CD4-positive, alpha-beta T cell treated with Interleukin-15 for 4 hours (primary cell): ENCODE results near the gene B9D2.

ENCODE experiments used
- DNase-seq: peaks from one replicate; pipeline ENCODE4 v3.0.0-alpha.2; 2020; ENCODE audit warnings: low spot score

Gene B9D2

DNA sequence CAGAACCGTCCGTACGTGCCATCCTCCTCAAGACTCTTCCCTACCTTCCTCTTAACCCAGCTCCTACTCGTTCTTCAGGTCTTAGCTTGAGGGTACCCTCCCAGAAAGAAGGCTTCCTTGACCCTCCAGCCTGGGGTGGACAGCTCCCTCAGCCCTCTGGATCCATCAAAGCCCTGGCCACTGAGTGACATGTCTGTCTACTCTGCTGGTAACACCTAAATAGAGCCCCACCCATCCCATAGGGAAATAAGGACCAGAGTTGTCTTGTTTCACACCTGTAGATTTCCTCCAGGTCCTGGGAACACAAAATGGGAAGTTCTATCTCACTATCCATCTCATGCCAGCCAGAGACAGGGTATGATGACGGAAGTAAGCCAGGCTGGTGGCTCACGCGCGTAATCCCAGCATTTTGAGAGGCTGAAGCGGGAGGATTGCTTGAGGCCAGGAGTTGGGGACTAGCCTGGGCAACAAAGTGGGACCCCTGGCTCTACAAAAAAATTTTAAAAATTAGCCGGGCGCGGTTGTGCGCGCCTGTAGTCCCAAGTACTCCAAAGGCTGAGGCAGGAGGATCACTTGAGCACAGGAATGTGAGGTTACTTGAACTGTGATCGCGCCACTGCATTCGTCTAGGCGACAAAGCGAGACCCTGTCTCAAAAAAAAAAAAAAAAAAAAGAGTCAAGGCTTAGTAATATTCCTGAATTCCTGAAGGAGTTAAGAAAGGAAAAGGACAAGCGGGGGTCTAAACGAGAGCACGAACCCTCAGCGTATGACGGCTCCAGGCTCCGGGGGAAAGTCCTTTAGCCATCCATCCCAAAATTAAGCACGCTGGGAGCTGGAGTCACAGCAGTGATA lies 54.5 kb downstream of the B9D2 start:
- no peak for DNase-seq

DNA sequence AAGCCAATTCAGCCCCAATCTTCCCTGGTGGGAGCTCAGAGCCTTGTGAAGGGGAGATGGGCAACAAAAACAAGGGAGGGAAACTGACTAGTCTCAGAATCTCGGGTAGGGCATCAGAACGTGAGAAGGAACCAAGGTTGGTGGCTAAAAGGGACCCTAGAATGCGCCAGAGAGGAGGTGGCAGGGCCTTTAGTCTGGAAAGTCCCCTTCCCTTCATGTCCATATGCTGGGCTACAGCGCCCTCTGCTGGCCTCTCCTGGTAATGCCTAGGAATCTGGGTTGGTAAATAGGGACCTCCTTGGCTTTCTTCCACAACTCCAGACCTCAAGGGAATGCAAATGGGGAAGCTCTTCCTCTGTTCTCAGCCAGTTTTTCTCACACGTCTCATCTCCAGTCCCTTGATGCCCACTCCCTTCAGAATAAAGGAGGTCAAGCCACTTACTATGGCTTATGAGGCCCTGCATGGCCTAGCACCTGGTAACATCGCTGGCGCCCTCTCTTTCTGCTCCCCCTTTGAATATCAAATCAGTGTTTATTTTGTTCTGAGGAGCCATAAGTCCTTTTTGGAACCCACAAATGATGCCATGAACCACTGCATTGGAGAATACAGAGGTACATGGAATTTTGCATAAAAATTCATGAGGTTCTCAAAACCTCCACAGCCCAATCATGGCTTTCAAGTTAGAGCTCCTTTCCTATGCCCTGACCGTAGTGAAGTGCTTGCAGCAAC lies 55.3 kb downstream of the B9D2 start:
- DNase-seq, result peak; percentile 94

GRCh38 chr19:41307954-41308449 lies 55.9 kb downstream of the B9D2 start:
- no peak for DNase-seq

GRCh38 chr19:41307090-41307875 lies 56.7 kb downstream of the B9D2 start:
- DNase-seq, result peak; percentile 76

- DNase-seq, result no peak
Observed at GRCh38 chr19:41305927-41306793, 57.8 kb downstream of the B9D2 start.

DNA sequence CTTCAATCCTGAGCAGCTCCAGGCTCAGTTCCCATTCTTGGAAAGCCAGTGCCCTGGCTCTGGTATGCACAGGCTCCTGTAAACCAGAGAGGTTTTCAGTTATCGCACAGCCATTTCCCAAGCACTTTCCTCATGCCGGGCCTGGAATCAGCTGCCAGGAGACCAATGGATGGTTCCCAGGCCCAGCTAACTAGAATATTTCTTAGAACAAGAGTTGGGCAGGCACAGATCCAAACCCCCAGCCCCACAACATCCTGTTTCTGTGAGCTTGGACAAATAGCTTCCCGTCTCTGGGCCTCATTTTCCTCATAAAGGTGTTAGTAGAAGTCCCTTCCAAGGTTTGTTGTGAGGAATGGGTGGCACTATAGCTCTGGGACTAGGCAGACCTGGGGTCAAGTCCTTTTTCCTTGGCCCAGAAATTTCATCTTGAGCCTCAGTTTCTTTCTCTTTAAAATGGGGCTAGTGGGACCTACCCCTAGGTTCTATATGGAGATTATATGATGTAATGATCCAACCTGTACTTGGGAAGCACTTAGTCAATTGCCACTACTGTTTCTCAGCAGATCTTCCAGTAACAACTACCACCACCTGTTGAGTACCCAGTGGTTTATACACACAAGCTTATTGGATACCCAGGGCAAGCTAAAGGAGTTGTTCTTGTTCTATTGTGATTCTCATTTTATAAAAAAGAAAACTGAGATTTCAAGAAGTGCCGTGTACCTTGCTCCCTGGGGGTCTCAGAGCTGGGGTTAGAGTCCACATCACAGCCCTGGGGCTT lies 59.1 kb downstream of the B9D2 start:
- DNase-seq, result no peak
